SK-N-SH treated with all-trans-retinoic acid at 6 μM for 48 hours (cell line): ENCODE results near the gene SYNJ2.

Experiments used
- BACH2 ChIP-seq: fragments of 250-450 bp; sonication (Bioruptor Pico); IDR thresholded peaks from 2 replicates; pipeline ENCODE4 v1.9.0; 2021; ENCODE audit warnings: mild to moderate bottlenecking, borderline replicate concordance
- CREB5 ChIP-seq: fragments of 250-450 bp; sonication (Bioruptor Pico); IDR thresholded peaks from 2 replicates; pipeline ENCODE4 v1.5.1; 2020; ENCODE audit warnings: low read depth, mild to moderate bottlenecking, moderate library complexity
- OSR1 ChIP-seq: fragments of 250-450 bp; sonication (Bioruptor Pico); IDR thresholded peaks from 2 replicates; pipeline ENCODE4 v1.8.0; 2022; ENCODE audit warnings: moderate library complexity, mild to moderate bottlenecking, inconsistent platforms
- PATZ1 ChIP-seq: fragments of 250-450 bp; sonication (Bioruptor Pico); IDR thresholded peaks from 2 replicates; pipeline ENCODE4 v1.8.0; 2020; ENCODE audit warnings: mild to moderate bottlenecking, moderate library complexity, borderline replicate concordance
- TCF4 ChIP-seq: fragments of 250-450 bp; sonication (Bioruptor Pico); IDR thresholded peaks from 2 replicates; pipeline ENCODE4 v1.8.0; 2021; ENCODE audit warnings: mild to moderate bottlenecking, moderate library complexity, borderline replicate concordance
- ZFP3 ChIP-seq: fragments of 250-450 bp; sonication (Bioruptor Pico); IDR thresholded peaks from 2 replicates; pipeline ENCODE4 v1.5.0; 2020; ENCODE audit warnings: mild to moderate bottlenecking, moderate library complexity

GRCh38 chr6:158115102-158115501 is 133.4 kb downstream of the SYNJ2 start:
- TF ChIP-seq PATZ1 (CRISPR knock-in tag) (no peak), OSR1 (CRISPR knock-in tag) (no peak), CREB5 (no peak), BACH2 (CRISPR knock-in tag) (no peak), TCF4 (CRISPR knock-in tag) (no peak), ZFP3 (CRISPR knock-in tag) (no peak)
